NB4 (cell line): ENCODE data around the gene MEPCE.

Experiments
- CTCF ChIP-seq: IDR thresholded peaks from one replicate; pipeline ENCODE4 v1.5.1; 2012; ENCODE audit warnings: low read depth, low read length
- MYC ChIP-seq: IDR thresholded peaks from 2 replicates; pipeline ENCODE4 v1.6.1; 2011; ENCODE audit warnings: low read depth, low read length
- POLR2A ChIP-seq: IDR thresholded peaks from 2 replicates; pipeline ENCODE4 v1.6.1; 2011; ENCODE audit warnings: mild to moderate bottlenecking; ENCODE audit not compliant: insufficient read length; ENCODE audit errors: extremely low read depth

GRCh38 chr7:100402241-100402640, 27.4 kb upstream of the MEPCE start:
- TF ChIP-seq CTCF = no peak
- no peak for TF ChIP-seq POLR2A
- no peak for TF ChIP-seq MYC
